ENCODE measurements around the gene SNRPB2.

DNA sequence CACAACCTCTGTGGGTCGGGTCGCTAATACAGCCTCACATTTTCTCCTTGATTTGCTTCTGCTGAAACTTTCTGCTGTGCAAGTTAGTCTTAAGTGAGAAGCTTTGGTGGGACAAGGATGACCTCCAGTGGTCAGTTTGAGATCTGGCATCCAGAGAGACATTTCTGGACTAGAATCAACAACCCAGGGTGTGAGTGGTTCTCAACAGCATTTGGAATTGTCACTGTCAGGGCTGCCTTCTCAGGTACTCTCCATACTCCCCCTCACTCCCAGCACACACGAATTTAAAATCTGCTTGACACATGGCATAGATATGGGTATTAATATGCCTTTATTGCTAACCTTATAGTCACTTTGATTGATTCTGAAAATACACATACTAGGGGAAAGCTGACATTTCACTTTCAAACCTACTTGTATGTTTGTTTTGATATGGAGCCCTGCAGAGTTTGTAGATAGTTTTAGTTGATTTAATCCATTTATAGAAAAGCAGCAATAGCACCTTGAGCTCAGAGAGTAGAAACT lies 31.5 kb downstream of the SNRPB2 start:
- no peak for TF ChIP-seq POLR2A (IDR thresholded peaks at IDR 0.05)
- TF ChIP-seq, protein P1, sequence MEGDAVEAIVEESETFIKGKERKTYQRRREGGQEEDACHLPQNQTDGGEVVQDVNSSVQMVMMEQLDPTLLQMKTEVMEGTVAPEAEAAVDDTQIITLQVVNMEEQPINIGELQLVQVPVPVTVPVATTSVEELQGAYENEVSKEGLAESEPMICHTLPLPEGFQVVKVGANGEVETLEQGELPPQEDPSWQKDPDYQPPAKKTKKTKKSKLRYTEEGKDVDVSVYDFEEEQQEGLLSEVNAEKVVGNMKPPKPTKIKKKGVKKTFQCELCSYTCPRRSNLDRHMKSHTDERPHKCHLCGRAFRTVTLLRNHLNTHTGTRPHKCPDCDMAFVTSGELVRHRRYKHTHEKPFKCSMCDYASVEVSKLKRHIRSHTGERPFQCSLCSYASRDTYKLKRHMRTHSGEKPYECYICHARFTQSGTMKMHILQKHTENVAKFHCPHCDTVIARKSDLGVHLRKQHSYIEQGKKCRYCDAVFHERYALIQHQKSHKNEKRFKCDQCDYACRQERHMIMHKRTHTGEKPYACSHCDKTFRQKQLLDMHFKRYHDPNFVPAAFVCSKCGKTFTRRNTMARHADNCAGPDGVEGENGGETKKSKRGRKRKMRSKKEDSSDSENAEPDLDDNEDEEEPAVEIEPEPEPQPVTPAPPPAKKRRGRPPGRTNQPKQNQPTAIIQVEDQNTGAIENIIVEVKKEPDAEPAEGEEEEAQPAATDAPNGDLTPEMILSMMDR (IDR thresholded peaks at IDR 0.05): peak; percentile 46 to 71 (median 60)
